SK-N-SH treated with all-trans-retinoic acid at 6 μM for 48 hours (cell line): ENCODE results near the gene CCNL2.

Source experiments
- CSRNP3 ChIP-seq: fragments of 250-450 bp; sonication (Bioruptor Pico); IDR thresholded peaks from 2 replicates; pipeline ENCODE4 v1.5.1; 2021; ENCODE audit warnings: mild to moderate bottlenecking, moderate library complexity
- OSR1 ChIP-seq: fragments of 250-450 bp; sonication (Bioruptor Pico); IDR thresholded peaks from 2 replicates; pipeline ENCODE4 v1.8.0; 2022; ENCODE audit warnings: moderate library complexity, mild to moderate bottlenecking, inconsistent platforms
- POU6F1 ChIP-seq: fragments of 250-450 bp; sonication (Bioruptor Pico); IDR thresholded peaks from 2 replicates; pipeline ENCODE4 v1.8.0; 2021; ENCODE audit warnings: low read depth, mild to moderate bottlenecking, moderate library complexity, borderline replicate concordance
- RARB ChIP-seq: fragments of 250-450 bp; sonication (Bioruptor Pico); IDR thresholded peaks from 2 replicates; pipeline ENCODE4 v1.8.0; 2021; ENCODE audit warnings: mild to moderate bottlenecking, moderate library complexity
- TCF4 ChIP-seq: fragments of 250-450 bp; sonication (Bioruptor Pico); IDR thresholded peaks from 2 replicates; pipeline ENCODE4 v1.8.0; 2021; ENCODE audit warnings: mild to moderate bottlenecking, moderate library complexity, borderline replicate concordance
- ZFP3 ChIP-seq: fragments of 250-450 bp; sonication (Bioruptor Pico); IDR thresholded peaks from 2 replicates; pipeline ENCODE4 v1.5.0; 2020; ENCODE audit warnings: mild to moderate bottlenecking, moderate library complexity
- ZNF70 ChIP-seq: fragments of 450-650 bp; formaldehyde crosslinking; IDR thresholded peaks from 2 replicates; pipeline ENCODE4 v1.5.0; 2020; ENCODE audit warnings: mild to moderate bottlenecking, moderate library complexity

GRCh38 chr1:1391225-1391624 lies 7.9 kb downstream of the CCNL2 start:
- TF ChIP-seq ZFP3 = no peak
- TF ChIP-seq POU6F1 (CRISPR knock-in tag) = no peak
- no peak for TF ChIP-seq RARB (CRISPR knock-in tag)
- TF ChIP-seq ZNF70 (CRISPR knock-in tag) = no peak
- no peak for TF ChIP-seq CSRNP3 (CRISPR knock-in tag)
- no peak for TF ChIP-seq OSR1 (CRISPR knock-in tag)
- no peak for TF ChIP-seq TCF4
